Globus pallidus (tissue), 1 donor: Measurements from ENCODE around the gene KAZN.

Experiments
- DNase-seq: peaks from one replicate; pipeline ENCODE4 v3.0.0-alpha.2; 2015; ENCODE audit warnings: low spot score

Gene KAZN

GRCh38 chr1:14743368-14743767 lies 144.9 kb downstream of the KAZN start:
- DNase-seq = no peak

GRCh38 chr1:14745001-14745720 lies 146.7 kb downstream of the KAZN start:
- DNase-seq = no peak

GRCh38 chr1:14745789-14746188 lies 147.3 kb downstream of the KAZN start:
- DNase-seq = no peak

- no peak for DNase-seq
Observed at GRCh38 chr1:14746393-14746792, 147.9 kb downstream of the KAZN start.

- DNase-seq = no peak
Observed at GRCh38 chr1:14748151-14748550, 149.7 kb downstream of the KAZN start.

- no peak for DNase-seq
Observed at GRCh38 chr1:14748977-14749376, 150.5 kb downstream of the KAZN start.

- no peak for DNase-seq
Observed at GRCh38 chr1:14750490-14750889, 152.0 kb downstream of the KAZN start.

- no peak for DNase-seq
Observed at GRCh38 chr1:14755518-14756252, 157.2 kb downstream of the KAZN start.

GRCh38 chr1:14756589-14757285 lies 158.3 kb downstream of the KAZN start:
- DNase-seq = peak; percentile 65

- no peak for DNase-seq
Observed at GRCh38 chr1:14757286-14757625, 158.8 kb downstream of the KAZN start.

- DNase-seq = no peak
Observed at GRCh38 chr1:14759042-14759818, 160.7 kb downstream of the KAZN start.

GRCh38 chr1:14759843-14760242 lies 161.4 kb downstream of the KAZN start:
- DNase-seq = no peak

GRCh38 chr1:14760780-14761179 lies 162.3 kb downstream of the KAZN start:
- no peak for DNase-seq

GRCh38 chr1:14761291-14762153 lies 163.0 kb downstream of the KAZN start:
- DNase-seq = no peak

- DNase-seq = no peak
Observed at GRCh38 chr1:14763977-14764376, 165.5 kb downstream of the KAZN start.

- DNase-seq = no peak
Observed at GRCh38 chr1:14765773-14766172, 167.3 kb downstream of the KAZN start.

- DNase-seq = no peak
Observed at GRCh38 chr1:14767075-14767474, 168.6 kb downstream of the KAZN start.

- no peak for DNase-seq
Observed at GRCh38 chr1:14768582-14769304, 170.3 kb downstream of the KAZN start.

GRCh38 chr1:14769486-14770274 lies 171.2 kb downstream of the KAZN start:
- DNase-seq = no peak
